Inflammatory macrophage treated with lipopolysaccharide for 1 hour (primary cell): ENCODE measurements around the gene PES1.
"Not testable (repeated sequence)": the region's sequence is repeated elsewhere in the genome, so short reads cannot be mapped to it uniquely, and the experiment has no call there.

Experiments
- DNase-seq, 2 donors: peaks; one replicate each; pipeline ENCODE4 v3.0.0-alpha.2; 2020 to 2022

Gene PES1

DNA sequence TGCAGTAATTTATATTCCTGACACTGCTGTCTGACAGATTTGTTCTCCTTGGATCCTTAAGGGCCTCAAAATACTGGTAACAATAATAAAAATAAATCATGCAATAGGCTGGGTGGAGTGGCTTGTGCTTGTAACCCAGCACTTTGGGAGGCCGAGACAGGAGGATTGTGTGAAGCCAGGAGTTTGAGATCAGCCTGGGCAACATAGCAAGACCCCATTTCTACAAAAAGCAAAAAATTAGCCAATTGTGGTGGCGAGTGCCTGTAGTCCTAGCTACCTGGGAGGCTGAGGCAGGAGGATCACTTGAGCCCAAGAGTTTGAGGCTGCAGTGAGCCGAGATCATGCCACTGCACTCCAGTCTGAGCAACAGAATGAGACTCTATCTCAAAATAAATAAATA lies 39.9 kb downstream of the PES1 start:
- not testable (repeated sequence) for DNase-seq

DNA sequence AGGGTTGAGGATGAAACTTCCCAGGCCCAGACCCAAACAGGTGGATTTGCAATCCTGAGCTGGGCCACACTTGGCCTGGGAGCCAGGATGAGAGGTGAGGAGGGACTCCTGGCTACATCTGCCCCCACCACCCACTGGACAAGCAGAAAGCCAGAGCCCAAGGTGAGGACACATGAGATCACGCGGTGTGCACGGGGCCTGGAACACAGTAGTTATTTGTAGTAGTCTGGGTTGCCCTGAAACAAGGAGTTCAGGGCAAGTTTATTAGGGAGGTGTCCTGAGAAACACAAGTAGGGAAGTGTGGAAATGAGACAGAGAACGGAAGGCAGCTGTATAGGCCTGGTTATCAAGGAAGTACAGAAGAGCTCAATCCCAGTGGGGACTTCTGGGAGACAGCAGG lies 44.5 kb downstream of the PES1 start:
- DNase-seq, result no peak

DNA sequence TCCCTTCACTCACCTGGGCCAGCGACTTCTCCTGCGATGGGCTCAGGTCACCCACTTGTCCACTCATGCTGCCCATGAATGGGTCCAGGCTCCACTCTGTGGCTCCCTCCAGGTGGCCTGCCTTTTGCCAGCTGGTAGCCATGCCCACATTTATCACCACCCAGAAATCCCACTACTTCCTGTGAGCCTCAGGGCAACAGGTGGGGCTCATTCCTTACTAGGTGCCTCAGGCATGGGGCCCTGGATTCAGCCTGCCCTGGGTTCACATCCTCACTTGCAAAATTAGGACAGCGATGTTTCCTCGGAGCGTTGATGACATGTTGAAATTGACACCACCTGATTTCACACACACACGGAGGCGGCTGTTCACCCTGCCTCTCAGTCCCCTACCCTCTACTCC lies 45.1 kb downstream of the PES1 start, which contains the start of gene SEC14L6:
SEC14L6 (minus strand) TSS at position 126 of the 400 bp plus-strand sequence; CDS start at position 67, 59 bp downstream.
- no peak for DNase-seq

DNA sequence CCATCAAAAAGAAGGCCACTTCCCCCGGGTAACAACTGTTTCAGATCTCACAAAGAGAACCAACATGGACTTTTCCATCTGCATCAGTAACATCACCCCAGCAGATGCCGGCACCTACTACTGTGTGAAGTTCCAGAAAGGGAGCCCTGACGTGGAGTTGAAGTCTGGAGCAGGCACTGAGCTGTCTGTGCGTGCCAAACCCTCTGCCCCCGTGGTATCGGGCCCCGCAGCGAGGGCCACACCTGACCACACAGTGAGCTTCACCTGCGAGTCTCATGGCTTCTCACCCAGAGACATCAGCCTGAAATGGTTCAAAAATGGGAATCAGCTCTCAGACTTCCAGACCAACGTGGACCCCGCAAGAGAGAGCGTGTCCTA lies 48.9 kb downstream of the PES1 start:
- DNase-seq, result no peak

DNA sequence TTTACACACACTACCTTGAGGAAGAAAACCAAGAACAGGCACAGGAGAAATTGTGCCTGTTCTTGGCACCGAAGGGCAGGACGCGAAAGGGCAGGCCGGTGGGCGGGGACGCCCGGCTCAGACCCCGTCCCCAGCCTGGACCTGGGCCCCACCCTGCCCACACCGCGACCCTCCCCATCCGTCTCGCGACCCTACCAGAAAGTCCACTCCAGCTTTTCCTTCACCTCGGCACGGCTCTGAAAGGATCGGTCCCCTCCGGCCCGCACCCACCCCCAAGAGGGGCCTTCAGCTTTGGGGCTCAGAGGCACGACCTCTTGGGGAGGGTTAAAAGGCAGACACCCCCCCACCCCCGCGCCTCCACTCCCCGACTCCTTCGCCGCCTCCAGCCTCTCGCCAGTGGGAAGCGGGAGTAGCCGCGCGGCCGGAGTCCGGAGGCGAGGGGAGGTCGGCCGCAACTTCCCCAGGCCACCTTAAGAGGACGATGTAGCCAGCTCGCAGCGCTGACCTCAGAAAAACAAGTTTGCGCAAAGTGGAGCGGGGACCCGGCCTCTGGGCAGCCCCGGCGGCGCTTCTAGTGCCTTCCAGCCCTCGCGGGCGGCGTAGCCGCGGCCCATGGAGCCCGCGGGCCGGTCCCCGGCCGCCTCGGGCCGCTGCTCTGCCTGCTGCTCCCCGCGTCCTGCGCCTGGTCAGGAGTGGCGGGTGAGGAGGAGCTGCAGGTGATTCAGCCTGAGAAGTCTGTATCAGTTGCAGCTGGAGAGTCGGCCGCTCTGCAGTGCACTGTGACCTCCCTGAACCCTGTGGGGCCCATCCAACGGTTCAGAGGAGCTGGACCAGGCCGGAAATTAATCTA lies 49.5 kb downstream of the PES1 start:
- peak; percentile 33 for DNase-seq

DNA sequence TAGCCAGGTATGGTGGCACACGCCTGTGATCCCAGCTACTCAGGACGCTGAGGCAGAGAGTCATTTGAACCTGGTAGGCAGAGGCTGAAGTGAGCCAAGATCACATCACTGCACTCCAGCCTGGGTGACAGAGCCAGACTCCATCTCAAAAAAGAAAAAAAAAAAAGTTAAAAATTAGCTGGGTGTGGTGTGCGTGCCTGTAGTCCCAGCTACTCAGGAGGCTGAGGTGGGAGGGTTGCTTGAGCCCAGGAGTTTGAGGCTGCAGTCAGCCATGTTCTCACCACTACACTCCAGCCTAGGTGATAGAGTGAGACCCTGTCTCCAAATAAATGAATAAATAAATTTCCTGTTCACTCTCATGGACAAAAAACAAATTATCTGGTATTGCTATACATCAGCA lies 50.2 kb downstream of the PES1 start:
- DNase-seq, result not testable (repeated sequence)

DNA sequence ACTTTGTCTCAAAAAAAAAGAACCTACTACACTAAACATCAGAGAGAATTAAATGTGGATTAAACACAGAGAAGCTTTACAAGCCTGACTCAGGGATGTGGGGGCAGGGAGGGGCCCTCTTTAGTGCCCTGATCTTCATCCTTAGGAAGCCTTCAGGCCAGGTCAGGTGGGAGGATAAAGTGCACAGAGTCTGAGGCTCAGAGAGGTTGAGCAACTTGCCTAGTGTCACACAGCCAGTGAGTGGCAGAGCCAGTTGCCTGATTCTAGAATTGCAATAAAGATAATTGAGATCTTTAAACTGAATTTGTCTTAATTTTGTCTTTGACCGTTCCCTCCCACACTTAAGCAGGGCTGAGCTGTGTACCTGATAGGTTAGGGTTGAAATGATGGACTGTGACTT lies 52.3 kb downstream of the PES1 start:
- DNase-seq, result no peak

DNA sequence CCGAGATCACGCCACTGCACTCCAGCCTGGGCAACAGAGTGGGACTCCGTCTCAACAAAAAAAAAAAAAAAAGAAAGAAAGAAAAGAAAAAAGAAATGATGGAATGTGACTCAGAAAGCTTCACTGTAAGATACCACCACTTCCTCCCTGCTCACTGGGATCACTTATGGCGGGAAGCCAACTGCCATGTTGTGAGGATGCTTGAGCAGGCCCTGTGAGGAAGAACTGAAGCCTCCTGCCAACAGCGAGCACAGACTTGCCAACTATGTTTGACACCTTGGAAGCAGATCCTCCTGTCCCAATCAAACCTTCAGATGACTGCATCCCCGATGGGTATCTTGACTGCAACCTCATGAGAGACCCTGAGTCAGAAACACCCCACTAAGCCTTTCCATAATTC lies 53.4 kb downstream of the PES1 start:
- DNase-seq, result no peak

DNA sequence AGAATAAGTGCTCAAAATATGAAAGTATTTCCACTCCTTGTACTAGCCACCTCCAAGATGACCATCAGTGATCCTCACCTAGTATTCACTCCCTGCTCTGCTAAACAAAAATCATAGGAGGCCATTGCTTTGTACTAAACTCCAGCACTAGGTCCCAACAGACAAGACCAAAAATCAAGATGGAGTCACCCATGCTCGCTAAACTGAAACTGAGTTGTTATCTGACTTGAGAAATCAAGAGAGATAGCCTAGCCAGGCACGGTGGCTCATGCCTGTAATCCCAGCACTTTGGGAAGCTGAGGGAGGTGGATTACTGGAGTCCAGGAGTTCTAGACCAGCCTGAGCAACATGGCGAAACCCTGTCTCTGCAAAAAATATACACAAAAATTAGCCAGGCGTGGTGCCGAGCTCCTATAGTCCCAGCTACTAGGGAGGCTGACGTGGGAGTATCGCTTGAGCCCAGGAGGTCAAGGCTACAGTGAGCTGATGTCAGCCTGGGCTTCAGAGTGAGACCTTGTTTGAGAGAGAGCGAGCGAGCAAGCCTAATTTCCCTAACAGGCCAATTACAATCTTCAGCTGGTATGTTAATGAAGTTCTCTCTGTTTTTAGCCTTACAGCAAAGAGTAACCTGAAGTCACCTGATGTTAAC lies 54.5 kb downstream of the PES1 start:
- DNase-seq, result no peak

DNA sequence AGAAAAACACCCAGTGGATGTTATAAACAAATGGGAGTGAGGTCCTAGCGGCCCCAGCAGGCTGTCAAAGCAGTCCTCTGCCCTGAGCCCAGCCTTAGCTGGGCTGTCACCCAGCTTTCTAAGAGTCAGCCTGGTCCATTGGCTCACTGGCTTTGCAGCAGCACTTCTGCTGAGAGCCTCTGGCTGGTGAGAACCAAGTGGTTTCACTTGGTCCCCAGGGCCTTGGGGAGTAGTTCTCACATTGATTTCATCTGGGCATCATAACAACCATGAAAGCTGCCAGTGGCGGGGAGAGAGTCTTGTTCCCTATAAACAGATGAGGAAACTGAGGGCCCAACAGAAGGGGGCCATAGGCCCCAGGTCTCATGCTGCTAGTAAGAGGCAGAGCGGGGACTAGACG lies 56.5 kb downstream of the PES1 start:
- no peak for DNase-seq

DNA sequence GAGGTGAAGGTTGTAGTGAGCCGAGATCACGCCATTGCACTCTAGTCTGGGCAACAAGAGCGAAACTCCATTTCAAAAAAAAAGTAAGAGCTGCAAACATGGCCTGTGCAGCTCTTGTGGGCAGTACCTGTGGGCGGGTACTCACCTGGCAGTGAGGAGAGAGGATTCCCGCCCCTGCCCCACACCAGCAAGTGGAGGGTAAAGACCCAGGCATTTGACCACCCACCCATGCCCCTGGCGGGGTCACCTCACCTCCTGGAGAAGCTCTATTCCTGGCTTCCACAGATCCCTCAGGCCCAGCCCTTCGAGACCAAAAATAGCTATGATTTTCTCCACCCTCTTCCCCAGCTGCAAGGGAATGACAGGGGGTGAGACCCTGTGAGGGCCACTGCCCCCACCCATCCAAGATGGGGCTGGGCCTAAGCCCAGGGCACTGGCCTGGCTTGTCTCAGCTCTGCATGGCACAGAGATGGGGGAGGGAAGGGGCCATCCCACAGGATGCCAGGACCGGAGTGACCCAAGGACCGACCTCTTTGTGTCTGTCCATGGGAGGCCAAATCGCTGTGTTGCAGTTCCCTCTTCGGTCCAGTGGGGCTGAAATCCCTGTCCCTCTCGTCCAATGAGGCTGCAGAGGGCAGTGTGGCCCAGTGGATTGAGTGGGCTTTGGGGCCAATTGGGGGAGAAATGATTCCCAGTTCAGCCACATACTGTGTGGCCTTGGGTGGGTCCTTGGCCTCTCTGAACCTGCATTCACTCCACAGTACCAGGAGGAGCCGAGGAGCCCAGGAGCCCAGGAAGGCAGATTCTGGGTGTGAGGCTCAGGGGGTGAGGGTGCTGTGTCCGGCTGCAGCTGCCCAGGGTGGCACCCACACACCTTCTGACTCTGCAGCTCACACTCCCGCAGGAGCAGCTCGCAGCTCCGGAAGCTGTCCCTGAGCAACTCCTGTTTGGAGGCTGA lies 59.8 kb downstream of the PES1 start:
- no peak for DNase-seq

DNA sequence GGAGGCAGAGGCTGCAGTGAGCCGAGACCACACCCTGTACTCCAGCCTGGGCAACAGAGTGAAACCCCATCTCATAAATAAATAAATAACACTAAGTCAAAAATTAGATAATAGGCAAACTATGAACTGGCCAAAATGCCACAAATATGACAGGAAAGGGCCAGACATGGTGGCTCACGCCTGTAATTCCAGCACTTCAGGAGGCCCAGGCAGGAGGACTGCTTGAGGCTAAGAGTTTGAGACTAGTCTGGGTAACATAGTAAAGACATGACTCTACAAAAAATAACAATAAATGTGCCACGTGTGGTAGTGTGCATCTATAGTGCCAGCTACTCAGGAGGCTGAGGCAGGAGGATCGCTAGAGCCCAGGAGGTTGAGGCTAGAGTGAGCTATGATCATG lies 65.1 kb downstream of the PES1 start:
- DNase-seq, result no peak
